Occipital lobe (tissue), 1 donor: ENCODE data around the gene EFNA4. TPM values are rescaled to one million over a fixed set of nuclear protein-coding genes. Genes with fewer than 3 reads are reported as not detected.

Source experiments
- total RNA-seq: library from RNA; depleted of rRNA; stranded (reverse); fragments of >200 nt; gene quantifications from one replicate; pipeline ENCODE4 v1.2.3, GENCODE V29; 2014

The EFNA4 gene
- total RNA-seq, 1 donor from 2014 or later, result 0.62 TPM

Other genes with a start within 250 kb of the EFNA4 start
- 3.6 TPM for gene KCNN3, start 193.5 kb upstream of the EFNA4 start, total RNA-seq
- 12.0 TPM for gene PMVK, start 127.0 kb upstream of the EFNA4 start, total RNA-seq
- 25.0 TPM for gene PBXIP1, start 107.6 kb upstream of the EFNA4 start, total RNA-seq
- 11.2 TPM for gene PYGO2, start 102.0 kb upstream of the EFNA4 start, total RNA-seq
- 10.0 TPM for gene SHC1, start 93.0 kb upstream of the EFNA4 start, total RNA-seq
- 12.2 TPM for gene CKS1B, start 89.1 kb upstream of the EFNA4 start, total RNA-seq
- 17.2 TPM for gene FLAD1, start 80.4 kb upstream of the EFNA4 start, total RNA-seq
- gene LENEP, start 70.2 kb upstream of the EFNA4 start, total RNA-seq, result 2.7 TPM
- gene ZBTB7B, start 60.9 kb upstream of the EFNA4 start, total RNA-seq, result 1.7 TPM
- gene DCST2, start 30.0 kb upstream of the EFNA4 start, total RNA-seq, result 0.16 TPM
- gene DCST1, start 29.9 kb upstream of the EFNA4 start, total RNA-seq, result not detected
- gene ADAM15, start 12.4 kb upstream of the EFNA4 start, total RNA-seq, result 13.3 TPM
- gene EFNA3, start 15.1 kb downstream of the EFNA4 start, total RNA-seq, result 7.6 TPM
- gene EFNA1, start 64.1 kb downstream of the EFNA4 start, total RNA-seq, result 2.7 TPM
- gene SLC50A1, start 72.1 kb downstream of the EFNA4 start, total RNA-seq, result 6.2 TPM
- 12.0 TPM for gene DPM3, start 76.8 kb downstream of the EFNA4 start, total RNA-seq
- 59.0 TPM for gene KRTCAP2, start 109.6 kb downstream of the EFNA4 start, total RNA-seq
- gene TRIM46, start 110.1 kb downstream of the EFNA4 start, total RNA-seq, result 21.1 TPM
- 8.3 TPM for gene THBS3, start 144.2 kb downstream of the EFNA4 start, total RNA-seq
- 15.3 TPM for gene MTX1, start 145.0 kb downstream of the EFNA4 start, total RNA-seq
- gene ENTREP3, start 191.7 kb downstream of the EFNA4 start, total RNA-seq, result 3.7 TPM
- 19.5 TPM for gene SCAMP3, start 198.6 kb downstream of the EFNA4 start, total RNA-seq
- gene CLK2, start 209.8 kb downstream of the EFNA4 start, total RNA-seq, result 26.5 TPM
- 15.6 TPM for gene HCN3, start 213.7 kb downstream of the EFNA4 start, total RNA-seq
- gene PKLR, start 237.7 kb downstream of the EFNA4 start, total RNA-seq, result not detected
- 90.9 TPM for gene FDPS, start 245.1 kb downstream of the EFNA4 start, total RNA-seq